Pons (tissue), 1 donor: Measurements from ENCODE around the gene ARHGAP42.

Source experiments
- DNase-seq: peaks from one replicate; pipeline ENCODE4 v3.0.0-alpha.2; 2016; ENCODE audit warnings: low spot score

The ARHGAP42 gene

DNA sequence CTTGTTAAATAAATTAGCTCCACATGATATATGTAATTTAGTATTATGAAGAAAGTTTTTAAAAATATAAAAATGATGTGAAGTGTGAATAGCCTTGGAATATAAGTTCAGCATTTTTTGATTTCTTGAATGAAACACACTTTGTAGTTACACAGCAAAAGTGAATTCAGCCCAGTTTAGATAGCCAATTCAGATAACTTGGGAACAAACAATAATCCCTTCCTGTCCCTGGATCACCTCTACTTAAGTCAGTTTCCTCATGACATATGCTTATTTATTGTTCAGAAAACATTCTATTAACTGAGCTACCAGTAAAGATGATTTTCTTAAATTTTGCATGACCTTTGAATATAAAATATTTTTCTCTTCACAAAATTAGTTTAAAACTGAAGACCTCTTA is 335.2 kb downstream of the ARHGAP42 start:
- no peak for DNase-seq

DNA sequence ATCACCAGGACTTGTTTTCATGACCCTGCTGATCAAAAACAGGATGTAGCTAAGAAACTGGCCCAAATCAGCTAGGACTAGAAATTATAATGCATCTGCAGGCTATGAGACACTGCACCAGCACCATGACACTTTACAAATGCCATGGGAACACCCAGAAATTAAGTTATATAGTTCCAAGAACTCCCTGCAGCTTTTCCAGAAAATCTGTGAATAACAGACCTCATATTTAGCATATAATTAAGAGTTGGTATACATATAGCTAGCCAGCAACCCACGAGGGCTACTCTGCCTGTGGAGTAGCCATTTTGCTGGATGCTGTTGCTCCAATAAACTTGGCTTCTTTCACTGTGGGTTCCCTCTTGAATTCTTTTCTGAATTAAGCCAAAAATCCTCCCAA is 341.6 kb downstream of the ARHGAP42 start:
- DNase-seq: no peak

DNA sequence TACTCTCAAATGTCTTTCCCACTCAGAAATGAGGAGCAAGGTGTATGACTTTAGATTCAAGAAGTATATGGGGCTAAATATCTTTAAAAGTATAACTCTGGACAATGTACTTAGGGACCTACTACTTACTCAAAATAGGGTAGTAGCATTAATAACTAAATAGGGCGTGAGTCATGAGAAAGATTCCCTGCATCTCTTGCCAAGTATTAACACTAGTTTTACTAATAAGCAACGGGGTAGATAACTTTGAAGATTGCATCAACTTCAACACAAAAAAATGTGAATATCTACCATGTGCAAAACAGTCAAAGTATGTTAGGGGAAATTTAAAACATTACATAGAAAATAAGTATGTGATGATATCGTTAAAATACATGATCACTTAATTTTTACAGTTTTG is 342.9 kb downstream of the ARHGAP42 start:
- no peak for DNase-seq

DNA sequence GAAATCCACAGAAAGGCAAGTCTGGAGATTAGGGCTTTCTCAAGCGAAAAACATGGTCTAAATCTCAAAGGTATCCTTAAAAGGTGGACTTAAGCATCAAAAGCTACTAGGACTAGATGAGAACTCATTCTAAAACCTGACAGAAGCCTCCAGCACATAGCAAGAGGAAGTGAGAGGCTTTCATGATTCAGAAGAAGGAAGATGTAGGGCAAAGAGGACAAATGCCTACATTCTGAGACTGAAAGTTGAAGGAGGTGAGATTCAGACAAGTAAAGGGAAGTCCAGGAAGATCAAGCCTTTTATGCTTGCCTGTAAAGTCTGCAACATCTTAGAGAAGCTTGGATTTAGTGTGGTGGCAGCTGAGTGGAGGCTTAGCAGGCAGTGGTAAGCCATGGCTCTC is 343.6 kb downstream of the ARHGAP42 start:
- DNase-seq: no peak

DNA sequence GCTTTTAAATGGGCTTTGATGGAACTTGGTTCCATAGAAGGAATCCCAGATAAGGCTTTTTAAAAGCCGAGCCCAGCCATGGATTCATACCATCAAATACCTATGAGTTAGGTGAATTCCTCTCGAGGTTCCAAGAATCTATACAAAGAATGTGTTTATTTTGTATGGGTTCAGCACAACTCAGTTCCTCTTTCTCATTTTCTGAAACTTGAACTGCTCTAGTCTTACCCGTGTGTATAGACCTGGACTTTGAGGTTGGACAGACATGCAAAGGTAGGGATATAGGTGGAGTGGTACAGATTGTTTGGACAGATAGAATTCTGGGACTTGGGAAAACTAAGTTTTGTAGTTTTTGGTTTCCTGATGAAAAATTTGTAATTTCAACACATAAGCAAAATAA is 344.6 kb downstream of the ARHGAP42 start:
- no peak for DNase-seq

DNA sequence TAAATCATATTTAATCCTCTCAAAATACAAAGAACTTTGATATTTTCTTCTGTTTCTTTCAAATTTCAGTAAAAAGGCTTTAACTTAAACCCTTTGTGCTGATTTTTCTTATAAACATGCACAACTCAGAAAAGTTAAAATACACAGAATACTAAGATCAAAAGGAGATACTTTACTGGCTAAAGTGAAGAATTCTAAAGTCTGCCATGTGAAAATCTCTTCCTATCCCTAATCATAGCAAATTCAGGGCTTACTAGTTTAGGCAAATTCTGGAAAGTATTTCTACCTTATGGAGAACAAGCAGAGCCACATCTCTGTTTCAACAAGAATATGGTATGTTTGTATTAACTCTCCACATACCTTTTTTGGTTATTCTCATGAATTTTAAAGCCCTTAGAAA is 345.9 kb downstream of the ARHGAP42 start:
- DNase-seq: no peak

DNA sequence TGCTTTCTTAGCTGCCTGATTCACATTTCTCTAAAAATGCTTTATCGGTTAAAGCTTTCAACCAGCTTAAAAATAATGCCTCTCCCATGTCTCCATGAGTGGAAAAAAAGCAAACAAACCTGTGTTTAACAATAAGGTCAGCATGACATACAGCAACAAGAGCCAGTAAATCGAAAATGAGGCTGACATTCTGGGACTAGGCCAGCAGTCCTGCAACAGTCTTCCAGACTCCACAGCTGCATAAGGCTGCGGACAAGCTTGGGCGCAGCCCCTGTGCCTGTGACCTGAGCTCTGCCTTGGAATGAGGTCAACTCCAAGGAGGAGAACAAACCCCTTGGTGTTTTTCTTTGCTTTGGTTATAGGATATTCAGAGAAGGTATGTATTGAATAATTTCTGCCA is 347.0 kb downstream of the ARHGAP42 start:
- DNase-seq: peak; percentile 9

DNA sequence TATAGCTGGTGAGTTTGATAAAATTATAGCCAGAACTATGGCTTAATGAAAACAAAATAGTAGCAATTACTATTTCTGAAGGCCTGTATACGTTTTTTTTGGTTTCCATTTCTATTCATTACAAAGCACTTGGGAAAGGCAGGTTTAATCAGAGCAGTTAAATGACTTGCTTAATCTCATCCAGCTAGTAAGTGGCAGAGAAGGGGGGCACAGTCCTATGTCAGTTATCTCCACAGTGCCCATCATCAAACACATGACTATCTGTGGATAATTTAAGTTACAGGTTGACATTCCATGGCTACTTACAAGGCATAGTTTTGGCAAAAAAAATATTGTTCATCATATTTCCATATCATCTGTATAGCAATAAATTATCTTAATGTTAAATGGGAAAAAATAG is 348.8 kb downstream of the ARHGAP42 start:
- DNase-seq: no peak
